ENCODE results near the gene NAXE. TPM values are rescaled to one million over a fixed set of nuclear protein-coding genes. Genes with fewer than 3 reads are reported as not detected.

NAXE gene
- total RNA-seq, 1 donor from 2014 or later: 44.5 TPM

DNA sequence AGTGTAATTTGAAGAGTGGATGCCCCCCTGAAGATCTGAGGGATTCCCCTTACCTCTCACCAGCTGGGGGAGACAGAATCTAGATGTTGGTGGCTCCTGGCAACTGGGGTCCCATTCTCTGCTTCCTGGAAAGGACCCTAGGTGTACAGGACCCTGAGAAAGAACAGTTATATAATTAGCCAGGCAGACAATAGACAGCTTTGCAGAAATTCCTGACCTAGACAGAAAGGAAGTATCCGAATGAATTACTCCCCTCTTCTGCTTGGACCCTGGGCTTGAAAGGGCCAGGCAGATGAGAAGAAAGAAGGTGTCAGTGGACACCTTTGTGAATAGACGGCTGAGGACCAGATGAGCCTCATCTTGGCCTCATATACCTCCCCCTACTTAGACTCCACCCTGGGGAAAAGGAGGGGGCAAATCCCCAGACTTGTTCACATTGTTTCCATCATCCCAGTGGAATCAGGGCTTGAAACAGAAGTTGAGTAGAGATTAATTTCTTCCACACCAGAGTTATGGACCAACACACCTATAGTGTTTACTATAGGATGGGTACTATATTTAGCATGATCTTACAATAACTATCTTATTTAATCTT, 17.4 kb upstream of the NAXE start:
- no peak for DNase-seq
- Mint-ChIP-seq H3K27me3 (ENCODE audit: unreplicated experiment) (peaks cover 6% of the 10 kb centered on the region), H3K9me3 (ENCODE audit: unreplicated experiment) (peaks cover 3% of the 10 kb centered on the region), H3K27ac (ENCODE audit: unreplicated experiment) (no peak overlapping the region), H3K4me3 (ENCODE audit: unreplicated experiment) (no peak overlapping the region), H3K36me3 (ENCODE audit: unreplicated experiment) (no peaks in the 10 kb centered on the region), H3K4me1 (ENCODE audit: low read depth, unreplicated experiment) (peaks cover 15% of the 10 kb centered on the region)
- TF ChIP-seq, protein P1, sequence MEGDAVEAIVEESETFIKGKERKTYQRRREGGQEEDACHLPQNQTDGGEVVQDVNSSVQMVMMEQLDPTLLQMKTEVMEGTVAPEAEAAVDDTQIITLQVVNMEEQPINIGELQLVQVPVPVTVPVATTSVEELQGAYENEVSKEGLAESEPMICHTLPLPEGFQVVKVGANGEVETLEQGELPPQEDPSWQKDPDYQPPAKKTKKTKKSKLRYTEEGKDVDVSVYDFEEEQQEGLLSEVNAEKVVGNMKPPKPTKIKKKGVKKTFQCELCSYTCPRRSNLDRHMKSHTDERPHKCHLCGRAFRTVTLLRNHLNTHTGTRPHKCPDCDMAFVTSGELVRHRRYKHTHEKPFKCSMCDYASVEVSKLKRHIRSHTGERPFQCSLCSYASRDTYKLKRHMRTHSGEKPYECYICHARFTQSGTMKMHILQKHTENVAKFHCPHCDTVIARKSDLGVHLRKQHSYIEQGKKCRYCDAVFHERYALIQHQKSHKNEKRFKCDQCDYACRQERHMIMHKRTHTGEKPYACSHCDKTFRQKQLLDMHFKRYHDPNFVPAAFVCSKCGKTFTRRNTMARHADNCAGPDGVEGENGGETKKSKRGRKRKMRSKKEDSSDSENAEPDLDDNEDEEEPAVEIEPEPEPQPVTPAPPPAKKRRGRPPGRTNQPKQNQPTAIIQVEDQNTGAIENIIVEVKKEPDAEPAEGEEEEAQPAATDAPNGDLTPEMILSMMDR (IDR thresholded peaks at IDR 0.05; ENCODE audit: partially characterized antibody, unreplicated experiment): no peak

DNA sequence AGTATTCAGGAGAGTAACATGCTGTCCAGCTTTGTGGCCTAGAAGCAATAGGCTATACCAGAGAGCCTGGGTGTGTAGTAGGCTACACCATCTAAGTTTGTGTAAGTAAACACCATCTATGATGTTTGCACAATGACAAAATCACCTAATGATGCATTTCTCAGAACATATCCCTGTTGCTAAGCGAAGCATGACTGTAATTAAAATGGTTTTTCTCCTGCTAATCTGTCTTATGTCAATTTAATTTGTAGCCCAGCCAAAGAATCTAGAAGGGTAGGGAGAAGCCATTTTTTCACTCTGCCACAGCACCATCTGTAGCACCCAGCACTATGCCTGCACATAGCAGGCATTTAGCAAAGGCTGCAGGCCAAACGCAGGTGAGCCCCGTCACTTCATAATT, 14.0 kb upstream of the NAXE start:
- Mint-ChIP-seq H3K9me3 (ENCODE audit: unreplicated experiment) (peaks cover 3% of the 10 kb centered on the region), H3K27ac (ENCODE audit: unreplicated experiment) (no peak overlapping the region), H3K4me1 (ENCODE audit: low read depth, unreplicated experiment) (peaks cover 10% of the 10 kb centered on the region)

DNA sequence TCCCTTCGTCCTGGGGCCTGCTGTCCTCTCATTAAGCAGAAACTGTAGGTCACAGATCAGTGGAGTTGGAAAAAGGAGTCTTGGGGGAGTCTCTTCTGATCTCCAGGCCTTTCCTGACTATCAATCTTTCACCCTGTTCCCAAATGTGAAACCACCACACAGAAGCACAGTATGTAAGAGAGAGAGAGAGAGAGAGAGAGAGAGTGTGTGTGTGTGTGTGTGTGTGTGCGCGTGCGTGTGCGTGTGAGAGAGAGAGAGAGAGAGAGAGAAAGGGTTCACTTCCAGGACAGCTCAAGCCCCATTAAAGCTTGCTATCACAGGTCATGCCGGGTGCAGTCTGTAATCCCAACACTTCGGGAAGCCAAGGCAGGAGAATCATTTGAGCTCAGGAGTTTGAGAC, 13.5 kb upstream of the NAXE start:
- no peak for DNase-seq
- Mint-ChIP-seq H3K27ac (ENCODE audit: unreplicated experiment) (peak overlapping the region; percentile 3), H3K9me3 (ENCODE audit: unreplicated experiment) (no peaks in the 10 kb centered on the region), H3K4me1 (ENCODE audit: low read depth, unreplicated experiment) (peaks cover 10% of the 10 kb centered on the region), H3K36me3 (ENCODE audit: unreplicated experiment) (no peaks in the 10 kb centered on the region), H3K4me3 (ENCODE audit: unreplicated experiment) (peak overlapping the region; percentile 1), H3K27me3 (ENCODE audit: unreplicated experiment) (peaks cover 8% of the 10 kb centered on the region)
- TF ChIP-seq, protein P1 (IDR thresholded peaks at IDR 0.05; ENCODE audit: partially characterized antibody, unreplicated experiment): no peak

More for the DNA sequence above, 14.0 kb upstream of the NAXE start:
- H3K27me3 Mint-ChIP-seq (ENCODE audit: unreplicated experiment): peaks cover 8% of the 10 kb centered on the region
- TF ChIP-seq, protein P1 (IDR thresholded peaks at IDR 0.05; ENCODE audit: partially characterized antibody, unreplicated experiment): no peak
- H3K36me3 Mint-ChIP-seq (ENCODE audit: unreplicated experiment): no peaks in the 10 kb centered on the region
- DNase-seq: no peak
- peak overlapping the region; percentile 1 for H3K4me3 Mint-ChIP-seq (ENCODE audit: unreplicated experiment)

DNA sequence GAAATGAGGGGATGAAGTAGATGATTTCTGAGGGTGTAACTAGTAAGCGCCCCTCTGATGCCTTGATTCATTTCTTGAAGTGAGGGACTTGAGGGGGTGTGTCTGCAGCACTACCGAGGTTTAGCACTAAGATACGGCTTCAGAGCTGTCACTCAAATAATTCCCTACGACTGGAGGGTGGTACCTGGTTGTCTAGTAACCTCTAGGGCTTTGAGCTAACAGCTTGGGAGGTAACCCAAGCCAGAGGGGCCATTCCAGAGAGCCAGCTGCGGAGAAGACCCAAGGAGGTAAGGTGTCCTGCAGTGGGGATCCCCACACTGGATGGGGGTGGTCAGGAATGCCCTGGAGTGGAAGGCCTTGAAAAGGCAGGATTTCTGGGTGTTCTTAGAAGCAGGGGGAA, 12.1 kb upstream of the NAXE start, which contains the start of gene TTC24:
Gene TTC24 (plus strand): TSS at position 252 of the 400 bp plus-strand sequence. CDS start 1,642 bp downstream, outside the sequence.
- no peak within 1 kb of the TSS for H3K27ac Mint-ChIP-seq (ENCODE audit: unreplicated experiment)
- H3K4me1 Mint-ChIP-seq (ENCODE audit: low read depth, unreplicated experiment): peaks cover 15% of the 10 kb centered on the region
- no peak for DNase-seq
- TF ChIP-seq, protein P1 (IDR thresholded peaks at IDR 0.05; ENCODE audit: partially characterized antibody, unreplicated experiment): no peak
- no peaks in the 10 kb centered on the region for H3K36me3 Mint-ChIP-seq (ENCODE audit: unreplicated experiment)
- peaks cover 10% of the 10 kb centered on the region for H3K27me3 Mint-ChIP-seq (ENCODE audit: unreplicated experiment)
- no peaks in the 10 kb centered on the region for H3K9me3 Mint-ChIP-seq (ENCODE audit: unreplicated experiment)
- no peak within 1 kb of the TSS for H3K4me3 Mint-ChIP-seq (ENCODE audit: unreplicated experiment)

DNA sequence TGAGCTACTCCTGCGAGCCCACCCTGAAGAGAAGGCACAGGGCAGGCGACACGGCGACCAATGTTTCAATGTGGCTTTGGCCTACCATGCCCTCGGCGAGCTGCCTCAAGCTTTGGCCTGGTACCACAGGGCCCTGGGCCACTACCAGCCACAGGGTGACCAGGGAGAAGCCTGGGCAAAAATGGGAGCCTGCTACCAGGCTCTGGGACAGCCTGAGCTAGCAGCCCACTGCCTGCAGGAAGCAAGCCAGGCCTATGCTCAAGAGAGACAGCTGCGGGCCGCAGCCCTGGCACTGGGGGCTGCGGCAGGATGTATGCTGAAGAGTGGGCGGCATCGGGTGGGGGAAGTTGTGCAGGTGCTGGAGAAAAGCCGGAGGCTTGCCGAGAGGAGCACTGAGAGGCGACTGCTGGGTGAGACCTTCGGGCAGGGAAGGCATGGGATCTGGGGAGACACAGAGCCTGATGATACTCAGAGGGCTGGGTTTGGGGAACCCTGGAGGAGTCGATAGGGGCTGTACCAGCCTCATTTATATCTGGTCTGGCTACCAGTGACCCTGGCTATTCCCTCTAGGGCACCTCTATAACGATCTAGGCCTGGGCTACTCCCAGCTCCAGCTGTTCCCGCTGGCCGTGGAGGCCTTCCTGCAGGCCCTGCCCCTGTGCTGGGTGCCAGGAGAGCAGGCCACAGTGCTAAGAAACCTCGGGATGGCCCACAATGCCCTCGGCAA, 9.8 kb upstream of the NAXE start:
- Mint-ChIP-seq H3K27ac (ENCODE audit: unreplicated experiment) (no peak overlapping the region), H3K9me3 (ENCODE audit: unreplicated experiment) (no peaks in the 10 kb centered on the region), H3K4me3 (ENCODE audit: unreplicated experiment) (no peak overlapping the region), H3K27me3 (ENCODE audit: unreplicated experiment) (peaks cover 13% of the 10 kb centered on the region), H3K36me3 (ENCODE audit: unreplicated experiment) (no peaks in the 10 kb centered on the region), H3K4me1 (ENCODE audit: low read depth, unreplicated experiment) (peaks cover 11% of the 10 kb centered on the region)
- TF ChIP-seq, protein P1 (IDR thresholded peaks at IDR 0.05; ENCODE audit: partially characterized antibody, unreplicated experiment): no peak
- no peak for DNase-seq
